HG03196 (cell line): ENCODE data around the gene NRXN2.
"Not testable (repeated sequence)": the region's sequence is repeated elsewhere in the genome, so short reads cannot be mapped to it uniquely, and the experiment has no call there.

Experiments used
- ATAC-seq: cut with Tn5 transposase; IDR thresholded peaks from one replicate; pipeline ENCODE4 v1.9.1; 2021; ENCODE audit not compliant: unreplicated experiment

NRXN2 gene

GRCh38 chr11:64677441-64678023 is 45.5 kb downstream of the NRXN2 start:
- no peak for ATAC-seq

- ATAC-seq: no peak
Observed at GRCh38 chr11:64676261-64676615, 46.8 kb downstream of the NRXN2 start.

- ATAC-seq: no peak
Observed at GRCh38 chr11:64675450-64676260, 47.3 kb downstream of the NRXN2 start.

GRCh38 chr11:64674774-64675173 is 48.2 kb downstream of the NRXN2 start:
- ATAC-seq: no peak

- no peak for ATAC-seq
Observed at GRCh38 chr11:64673279-64673678, 49.7 kb downstream of the NRXN2 start.

GRCh38 chr11:64672875-64673274 is 50.1 kb downstream of the NRXN2 start:
- ATAC-seq: no peak

GRCh38 chr11:64670975-64671374 is 52.0 kb downstream of the NRXN2 start:
- no peak for ATAC-seq

- ATAC-seq: no peak
Observed at GRCh38 chr11:64667154-64667745, 55.7 kb downstream of the NRXN2 start.

GRCh38 chr11:64665411-64665821 is 57.6 kb downstream of the NRXN2 start:
- no peak for ATAC-seq

GRCh38 chr11:64664236-64664870 is 58.6 kb downstream of the NRXN2 start:
- not testable (repeated sequence) for ATAC-seq

- ATAC-seq: no peak
Observed at GRCh38 chr11:64663656-64664055, 59.3 kb downstream of the NRXN2 start.

- no peak for ATAC-seq
Observed at GRCh38 chr11:64661614-64662013, 61.4 kb downstream of the NRXN2 start.

- ATAC-seq: no peak
Observed at GRCh38 chr11:64661146-64661545, 61.9 kb downstream of the NRXN2 start.

- no peak for ATAC-seq
Observed at GRCh38 chr11:64660706-64661105, 62.3 kb downstream of the NRXN2 start.

GRCh38 chr11:64660205-64660604 is 62.8 kb downstream of the NRXN2 start:
- ATAC-seq: no peak

- ATAC-seq: no peak
Observed at GRCh38 chr11:64659417-64660144, 63.4 kb downstream of the NRXN2 start.

- ATAC-seq: no peak
Observed at GRCh38 chr11:64658265-64658664, 64.7 kb downstream of the NRXN2 start.

GRCh38 chr11:64656862-64657261 is 66.1 kb downstream of the NRXN2 start:
- ATAC-seq: no peak

- ATAC-seq: no peak
Observed at GRCh38 chr11:64655941-64656601, 66.9 kb downstream of the NRXN2 start.

- ATAC-seq: no peak
Observed at GRCh38 chr11:64654958-64655541, 67.9 kb downstream of the NRXN2 start.
